HG02763 (cell line): ENCODE measurements around the gene COBLL1.

Experiments
- ATAC-seq: cut with Tn5 transposase; IDR thresholded peaks from one replicate; pipeline ENCODE4 v1.9.1; 2021; ENCODE audit warnings: mild to moderate bottlenecking, moderate library complexity; ENCODE audit not compliant: unreplicated experiment

Gene COBLL1

DNA sequence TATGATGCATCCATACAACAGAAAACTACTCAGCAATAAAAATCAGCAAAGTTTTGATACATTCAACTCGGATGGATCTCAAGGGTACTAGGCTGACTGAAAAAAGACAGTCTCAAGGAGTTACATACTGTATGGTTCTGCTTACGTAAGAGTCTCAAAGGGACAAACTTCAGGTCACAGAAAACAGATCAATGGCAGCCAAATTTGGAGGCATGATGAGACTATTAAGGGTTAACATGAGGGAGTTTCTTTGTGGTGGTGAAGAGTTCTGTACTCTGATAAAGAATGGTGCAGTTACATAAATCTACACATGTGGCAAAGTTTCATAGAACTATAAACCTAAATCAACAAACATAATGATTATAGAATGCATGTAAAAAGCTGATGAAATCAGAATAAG is 81.4 kb downstream of the COBLL1 start:
- no peak for ATAC-seq

DNA sequence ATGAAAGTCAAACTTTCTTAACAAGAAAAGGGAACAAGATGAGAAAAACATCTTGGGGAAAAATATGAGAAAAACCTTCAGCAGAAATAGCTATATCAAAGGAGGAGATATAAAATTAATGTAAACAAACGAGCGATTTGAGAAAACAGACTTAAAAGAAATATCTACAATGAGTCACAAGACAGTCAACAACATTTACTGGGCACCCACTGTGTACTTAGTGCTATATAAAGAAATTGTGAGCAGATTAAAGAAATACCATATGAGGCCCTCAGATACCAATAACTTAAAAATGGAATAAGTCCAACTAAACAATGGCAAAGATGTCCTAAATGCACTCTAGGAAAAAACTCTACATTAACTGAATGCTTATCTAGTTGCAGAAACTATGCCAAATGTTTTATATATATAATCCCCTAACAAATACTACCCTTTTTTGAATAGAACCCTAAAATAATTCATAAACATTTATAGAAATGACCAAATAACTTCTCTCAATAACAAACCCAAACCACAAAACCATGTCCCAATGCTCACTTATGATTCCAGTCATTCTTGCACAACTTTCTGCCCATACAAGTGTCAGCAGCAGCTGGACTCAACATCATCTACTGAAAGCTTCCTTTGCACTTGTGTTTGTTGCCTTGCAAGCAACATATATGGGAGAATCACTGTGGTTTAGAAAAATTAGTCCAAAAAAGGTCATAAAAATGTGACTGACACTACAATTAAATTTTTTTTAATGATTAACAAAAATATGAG is 83.5 kb downstream of the COBLL1 start:
- no peak for ATAC-seq

DNA sequence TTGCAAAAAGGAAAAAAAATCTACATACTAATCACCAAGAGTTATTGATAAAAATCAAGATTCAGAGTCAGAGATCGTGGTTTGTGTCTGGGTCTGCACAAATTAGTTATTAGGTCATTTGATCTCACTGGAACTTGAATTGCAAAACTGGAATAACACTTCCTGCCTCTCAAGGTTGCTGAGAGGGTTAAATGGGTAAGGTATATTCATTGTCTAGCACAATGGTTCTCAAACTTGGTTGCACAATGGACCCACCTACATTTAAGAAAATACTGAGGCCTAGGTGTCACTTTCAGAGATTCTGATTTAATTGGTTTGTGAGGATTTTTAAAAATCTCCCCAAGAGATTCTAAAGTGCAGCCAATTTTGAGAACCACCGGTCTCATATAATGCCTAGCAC is 84.8 kb downstream of the COBLL1 start:
- ATAC-seq, result no peak

DNA sequence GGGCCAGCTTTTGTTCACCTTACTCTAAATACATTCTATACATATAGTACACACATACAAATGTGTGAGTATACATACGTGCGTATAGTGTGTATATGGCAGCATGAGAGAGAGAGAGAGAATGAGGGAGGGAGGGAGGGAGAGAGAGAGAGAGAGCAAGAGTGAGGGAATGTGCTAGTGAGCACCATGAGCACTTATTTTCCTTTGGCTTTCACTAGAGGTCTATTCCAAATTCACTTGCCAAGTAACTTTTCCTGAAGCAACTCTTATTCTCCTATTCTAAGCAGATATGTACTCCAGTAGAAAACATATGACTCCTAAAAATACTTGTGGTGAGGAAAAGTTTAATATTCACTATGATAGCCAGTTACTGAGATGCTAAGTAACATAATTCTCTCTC is 85.7 kb downstream of the COBLL1 start:
- ATAC-seq, result no peak

DNA sequence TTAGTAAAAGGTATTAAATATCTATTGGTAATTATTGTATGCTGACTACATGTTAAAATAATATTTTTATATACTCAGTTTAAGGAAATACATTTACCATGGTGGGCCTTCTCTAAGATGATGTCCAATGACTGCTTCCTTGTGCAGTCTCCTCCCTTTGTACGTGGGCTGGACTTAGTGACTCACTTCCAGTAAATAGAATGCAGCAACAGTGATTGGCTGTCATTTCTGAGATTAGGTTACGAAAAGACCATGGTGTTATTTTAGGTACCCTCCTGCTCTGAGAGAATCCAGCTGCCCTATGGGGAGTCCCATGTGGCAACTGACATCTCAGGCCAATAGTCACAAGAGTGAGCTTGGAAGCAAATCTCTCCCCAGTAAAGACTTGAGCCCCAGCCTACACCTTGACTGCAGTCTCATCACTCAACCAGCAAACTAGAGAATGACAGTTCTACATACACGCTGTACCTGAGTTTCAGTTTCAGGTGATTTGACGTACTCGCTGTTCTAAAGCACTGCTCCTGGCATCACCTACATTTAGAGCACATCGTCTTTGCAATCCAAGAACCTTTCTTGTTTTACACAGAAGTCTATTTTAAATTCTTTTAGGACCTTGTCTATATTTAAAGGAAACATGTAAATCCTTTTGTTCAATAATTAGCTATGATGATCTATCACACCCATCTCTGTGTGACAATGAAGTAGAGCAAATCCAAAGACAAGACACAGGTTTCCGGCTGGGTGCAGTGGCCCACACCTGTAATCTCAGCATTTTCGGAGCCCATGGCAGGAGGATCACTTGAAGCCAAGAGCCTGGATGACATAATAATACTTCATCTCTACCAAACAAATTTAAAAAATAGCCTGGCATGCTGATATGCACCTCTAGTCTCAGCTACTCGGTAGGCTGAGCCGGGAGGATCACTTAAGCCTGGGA is 87.2 kb downstream of the COBLL1 start:
- ATAC-seq, result no peak

DNA sequence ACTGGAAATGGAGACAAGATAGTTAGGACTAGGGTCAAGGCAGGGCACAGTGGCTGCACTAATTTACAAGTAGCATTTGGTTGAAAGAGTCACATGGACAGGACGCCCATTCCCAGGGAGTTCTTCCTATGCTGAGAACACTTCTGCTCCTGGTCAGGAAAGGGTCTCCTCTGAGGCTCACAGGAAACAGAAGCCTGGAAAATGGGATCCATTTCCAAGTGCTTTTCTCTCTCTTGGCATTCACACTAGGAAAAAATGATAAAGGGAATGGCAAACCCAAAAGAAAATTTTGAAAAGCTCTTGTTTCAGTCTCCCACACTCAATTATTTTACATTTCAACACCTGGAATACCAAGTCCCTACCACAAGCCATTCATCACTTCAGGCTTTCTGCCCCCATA is 88.7 kb downstream of the COBLL1 start:
- ATAC-seq, result no peak

DNA sequence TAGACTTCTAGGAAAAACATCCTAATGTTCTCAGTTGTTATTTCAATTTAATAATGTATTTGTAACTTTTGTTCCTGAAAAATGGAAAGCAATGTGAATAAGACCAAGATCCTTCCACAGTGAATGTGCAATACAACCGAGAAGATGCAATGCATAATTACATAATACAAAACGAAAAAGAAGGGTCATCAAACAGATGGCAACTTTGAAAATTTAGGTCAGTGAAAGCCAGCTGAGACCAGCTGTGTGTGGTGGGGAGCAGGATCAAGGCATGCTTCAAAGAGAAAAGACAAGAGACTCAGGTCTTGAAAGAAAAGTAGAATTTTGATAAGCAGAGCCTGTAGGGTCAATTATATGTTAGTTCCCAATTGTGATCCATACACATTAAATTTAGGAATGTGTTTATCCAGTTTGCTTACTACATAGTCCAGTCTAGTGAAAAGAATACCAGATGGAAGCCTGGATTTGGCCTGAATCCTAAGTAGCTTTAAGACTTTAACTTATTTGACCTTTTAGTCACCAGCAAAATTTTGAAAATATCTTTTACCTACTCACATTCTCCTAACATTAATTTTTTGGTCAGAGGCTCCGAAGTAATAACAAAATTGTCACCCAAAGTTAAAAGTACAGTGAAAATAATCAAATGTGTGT is 93.7 kb downstream of the COBLL1 start:
- ATAC-seq, result no peak

DNA sequence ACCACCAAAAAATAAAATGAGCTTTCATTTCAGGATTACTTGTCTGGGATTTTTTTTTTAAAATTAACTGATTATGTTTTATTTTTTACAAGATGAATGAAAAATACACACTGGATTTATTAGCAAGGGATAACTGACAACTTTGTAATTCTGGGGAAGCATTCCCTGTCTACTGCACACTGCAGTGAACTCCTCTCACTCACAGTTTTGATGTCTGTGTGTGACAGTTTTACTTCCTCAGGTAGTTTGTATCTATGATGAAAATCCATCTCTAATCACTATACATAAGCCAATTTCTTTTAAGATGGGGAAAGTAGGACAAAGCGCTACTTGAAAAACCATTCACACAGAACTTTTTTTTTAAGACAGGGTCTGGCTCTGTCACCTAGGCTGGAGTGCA is 94.5 kb downstream of the COBLL1 start:
- ATAC-seq, result no peak

DNA sequence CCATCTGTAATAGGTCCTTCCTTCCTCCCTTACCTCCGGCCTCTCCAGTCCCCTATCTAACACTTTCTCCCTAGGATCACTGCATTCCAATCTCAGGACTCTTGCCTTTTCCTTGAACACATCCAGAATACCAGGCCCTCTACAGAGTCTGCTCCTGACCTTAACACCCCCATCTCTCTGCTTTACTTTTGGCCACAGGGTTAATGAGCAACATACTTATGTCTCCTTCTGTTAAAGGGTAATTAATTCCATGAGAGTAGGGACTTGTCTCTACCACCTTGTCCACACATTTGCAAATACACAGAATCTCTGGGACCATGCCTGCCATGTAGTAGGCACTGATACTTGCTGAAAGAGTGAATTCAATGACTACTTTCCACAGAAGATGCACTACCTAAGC is 94.9 kb downstream of the COBLL1 start:
- ATAC-seq, result no peak

DNA sequence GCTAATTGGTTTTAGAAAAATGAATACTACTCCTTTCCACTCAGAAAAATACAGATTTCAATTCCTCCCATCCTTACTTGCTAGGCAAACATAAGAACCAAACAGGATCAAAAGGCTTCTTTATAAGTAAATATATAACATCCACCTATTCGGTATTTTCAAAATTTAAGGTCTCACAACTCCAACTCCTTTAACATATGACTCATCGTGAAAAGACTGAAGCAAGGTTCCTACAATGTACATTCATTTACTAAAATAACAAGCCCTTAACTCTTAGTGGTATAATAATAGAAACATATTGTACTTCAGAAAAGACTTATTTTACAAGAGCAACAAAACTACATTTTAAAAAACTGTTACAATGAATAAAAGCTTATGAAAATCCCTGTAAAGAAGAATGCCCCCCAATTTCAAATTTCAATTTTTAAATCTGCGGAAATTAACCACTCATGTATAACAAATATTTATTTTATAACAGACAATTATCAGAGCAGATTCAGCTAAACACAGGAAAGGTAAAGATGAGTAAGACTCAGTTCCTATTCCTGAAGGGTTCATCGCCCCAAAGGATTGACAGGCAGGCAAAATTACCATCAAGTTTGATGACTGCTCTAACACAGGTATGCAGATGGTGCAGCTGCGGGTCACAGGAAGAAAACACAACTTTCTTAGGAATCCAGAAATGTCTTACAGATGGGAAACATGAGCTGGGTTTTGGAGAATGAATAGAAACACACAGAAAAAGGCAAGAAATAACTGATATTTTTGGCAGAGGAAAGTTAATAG is 96.4 kb downstream of the COBLL1 start:
- no peak for ATAC-seq

DNA sequence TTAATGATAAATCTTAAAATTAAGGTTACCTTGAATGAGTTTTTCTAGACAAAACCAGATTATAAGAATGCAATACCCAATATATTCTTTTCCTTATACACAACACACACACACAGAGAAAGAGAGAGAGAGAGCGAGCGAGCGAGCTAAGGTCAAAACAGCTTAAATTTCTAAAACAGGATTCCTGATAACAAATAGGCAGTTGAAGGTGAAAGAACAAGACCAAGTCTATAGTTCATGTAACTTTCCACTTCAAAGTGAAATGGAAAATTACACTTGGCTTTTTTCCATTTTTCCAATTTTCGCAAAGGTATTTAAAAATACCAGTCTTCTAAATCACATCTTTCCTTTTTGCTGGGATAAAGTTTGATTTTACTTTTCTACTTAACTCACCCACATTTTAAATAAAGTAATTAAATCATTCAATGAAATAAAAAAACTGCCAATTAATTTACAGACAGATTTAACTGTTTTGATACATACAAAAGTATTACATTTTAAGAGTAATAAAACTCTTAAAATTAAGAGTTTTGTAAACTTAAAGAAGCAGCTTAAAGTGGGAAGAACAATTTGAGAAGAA is 98.8 kb downstream of the COBLL1 start:
- no peak for ATAC-seq

DNA sequence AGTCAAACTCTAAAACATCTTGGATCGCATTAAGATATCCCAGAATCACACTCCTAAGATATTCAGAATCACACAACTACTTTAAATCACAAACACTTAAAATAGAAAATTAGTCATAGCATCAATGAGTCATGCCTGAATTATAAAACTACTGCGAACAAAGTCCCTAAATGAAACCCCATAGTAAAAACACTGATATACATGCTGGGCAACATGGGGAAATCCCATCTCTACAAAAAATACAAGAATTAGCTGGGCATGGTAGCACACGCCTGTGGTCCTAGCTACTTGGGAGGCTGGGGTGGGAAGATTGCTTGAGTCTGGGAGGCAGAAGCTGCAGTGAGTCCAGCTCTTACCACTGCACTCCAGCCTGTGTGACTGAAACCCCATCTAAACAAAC is 101.7 kb downstream of the COBLL1 start:
- no peak for ATAC-seq

DNA sequence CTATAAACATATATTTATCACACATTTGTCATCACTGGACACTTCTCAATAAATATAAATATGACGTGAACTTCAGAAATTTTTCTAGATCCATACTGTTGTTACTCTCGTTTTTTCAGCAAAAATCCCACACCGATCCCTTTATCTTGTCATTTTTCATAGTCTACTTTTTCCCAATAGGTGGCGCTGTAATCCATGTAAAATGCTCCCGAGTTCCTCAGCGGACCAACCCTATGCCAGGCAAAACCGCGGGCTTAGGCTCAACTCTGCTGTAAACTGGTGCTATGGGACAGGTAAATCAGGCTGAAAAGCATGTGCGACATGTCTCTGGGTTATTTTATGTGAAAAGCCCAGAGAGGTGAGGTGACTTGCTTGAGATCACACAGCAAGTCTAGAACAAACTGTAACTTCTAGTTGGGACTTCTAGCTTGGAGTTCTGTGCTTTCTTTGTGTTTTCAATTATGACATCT is 104.0 kb downstream of the COBLL1 start:
- ATAC-seq, result peak; percentile 65

DNA sequence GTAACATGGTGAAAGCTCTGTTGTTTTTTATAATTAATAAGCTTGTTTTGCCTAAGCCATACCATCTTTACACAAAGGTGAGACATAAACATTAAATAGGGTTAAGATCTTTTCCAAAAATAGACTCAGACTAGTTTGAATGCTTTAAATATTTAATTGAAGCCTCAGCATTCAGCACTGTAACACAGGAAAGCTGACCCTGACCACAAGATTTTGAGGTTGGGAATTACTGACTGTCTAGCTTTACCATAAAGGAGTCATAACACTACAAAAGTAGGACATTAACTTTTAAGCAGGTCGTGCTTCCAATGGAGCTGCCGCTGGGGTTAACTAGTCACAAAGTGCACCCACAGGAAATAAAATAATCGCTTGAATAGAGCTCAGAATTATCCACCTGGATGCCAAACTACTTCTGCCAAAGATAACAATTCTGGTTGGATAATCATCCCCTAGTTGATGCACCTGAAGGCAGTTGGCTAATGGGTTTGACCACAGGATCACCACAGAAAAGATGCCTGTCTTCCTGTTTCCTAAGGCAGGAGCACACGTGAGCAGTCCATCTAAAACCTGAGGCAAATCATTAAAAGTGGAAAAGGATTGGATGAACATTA is 106.2 kb downstream of the COBLL1 start:
- no peak for ATAC-seq

DNA sequence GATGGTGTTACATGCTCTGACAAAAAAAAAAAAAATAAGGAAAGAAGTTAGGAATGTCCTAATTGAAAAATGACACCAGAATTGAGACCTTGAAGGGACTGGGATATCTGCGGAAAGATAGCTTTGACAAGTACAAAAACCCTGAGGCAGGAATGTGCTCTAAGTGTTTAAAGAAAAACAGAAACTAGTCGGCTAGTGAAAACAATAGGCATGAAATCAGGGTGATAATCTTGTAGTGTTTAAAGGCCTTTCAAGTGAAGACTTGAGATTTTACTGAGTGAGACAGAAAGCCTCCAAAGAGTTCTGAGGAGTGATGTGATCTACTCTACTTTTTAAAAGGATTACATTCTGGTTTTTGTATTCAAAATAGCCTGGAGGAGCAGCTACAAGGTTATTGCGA is 107.4 kb downstream of the COBLL1 start:
- ATAC-seq, result no peak

DNA sequence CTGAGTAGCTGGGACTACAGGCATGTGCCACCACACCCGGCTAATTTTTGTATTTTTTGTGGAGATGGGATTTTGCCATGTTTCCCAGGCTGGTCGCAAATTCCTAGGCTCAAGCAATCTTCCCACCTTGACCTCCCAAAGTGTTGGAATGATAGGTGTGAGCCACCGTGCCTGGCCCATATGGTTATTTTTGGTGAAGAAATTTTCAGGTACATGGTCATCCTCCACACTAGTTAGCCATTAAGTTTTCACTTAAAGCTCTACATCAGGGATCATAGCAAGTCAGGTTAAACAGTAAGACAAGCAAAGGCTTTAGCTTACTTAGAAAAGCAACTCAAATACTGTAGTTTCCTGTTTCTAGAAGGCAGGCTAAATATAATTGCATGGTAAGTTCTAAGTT is 116.1 kb downstream of the COBLL1 start:
- no peak for ATAC-seq

DNA sequence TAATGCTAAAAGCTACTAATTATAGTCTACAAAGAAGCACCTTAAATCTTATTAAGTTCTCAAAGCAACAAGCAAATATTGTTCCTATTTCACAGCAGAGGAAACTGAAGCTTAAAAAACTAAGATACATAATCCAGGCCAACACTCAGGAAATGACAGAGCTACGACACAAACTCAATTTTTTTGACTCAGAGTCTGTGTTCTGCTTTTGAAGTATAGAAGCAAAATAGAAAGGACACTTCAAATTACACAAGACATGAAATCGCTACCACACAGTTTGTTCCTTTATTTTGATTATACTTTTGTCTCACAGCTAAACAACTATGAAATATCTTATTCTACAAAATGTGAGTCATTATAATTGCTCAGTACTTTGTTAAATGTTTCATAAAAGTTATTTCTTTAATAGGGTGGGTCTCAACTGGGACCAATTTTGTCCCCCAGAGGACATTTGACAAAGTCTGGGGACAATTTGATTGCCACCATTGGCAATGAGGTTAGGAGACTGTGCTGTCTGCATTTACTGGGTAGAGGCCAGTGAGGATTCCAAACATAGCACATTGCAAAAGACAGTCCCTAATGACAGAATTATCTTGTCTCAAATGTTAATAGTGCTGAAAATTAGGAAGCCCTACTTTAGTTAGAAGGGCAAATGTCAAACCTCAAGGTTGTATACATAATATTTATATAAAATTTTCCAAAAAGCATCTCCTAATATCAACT is 118.8 kb downstream of the COBLL1 start:
- ATAC-seq, result no peak

DNA sequence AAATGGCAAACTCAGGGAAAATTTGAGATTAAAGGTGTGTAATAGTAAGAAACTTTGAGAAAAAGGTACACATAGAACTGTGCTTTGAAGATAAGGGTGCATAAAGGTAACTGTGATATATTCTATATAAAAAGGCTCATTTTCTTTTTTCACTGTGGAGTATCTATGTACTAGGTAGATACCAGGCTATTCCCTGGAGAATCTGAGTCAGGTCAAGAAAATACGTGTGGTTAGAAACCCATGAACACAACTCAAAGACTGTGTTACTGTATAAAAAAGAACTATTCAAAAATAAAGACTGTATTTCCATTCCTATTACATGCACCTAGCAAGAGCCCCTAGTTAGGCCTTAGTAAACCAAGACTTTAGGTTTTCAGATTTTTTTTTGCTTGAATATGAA is 120.2 kb downstream of the COBLL1 start:
- ATAC-seq, result no peak
